Keratinocyte (primary cell): ENCODE measurements around the gene STON2. TPM values are rescaled to one million over a fixed set of nuclear protein-coding genes. Genes with fewer than 3 reads are reported as not detected.

ENCODE experiments used
- DNase-seq: peaks from one replicate; pipeline ENCODE4 v3.0.0-alpha.2; 2011; ENCODE audit warnings: low read depth, missing footprints, low spot score
- FAIRE-seq: peaks from 2 replicates; lab custom pipeline; 2011; peaks lifted over from hg19 to GRCh38; lab: Jason Lieb, UNC
- H2AFZ ChIP-seq: 2 replicates; pipeline ENCODE4 v1.6.0; 2012; ENCODE audit warnings: low read length, control low read depth, inconsistent platforms; ENCODE audit not compliant: control insufficient read depth
- H3K27ac ChIP-seq: 2 replicates; pipeline ENCODE4 v1.5.1; 2011; ENCODE audit warnings: low read length; ENCODE audit not compliant: control insufficient read depth, insufficient read depth
- H3K27me3 ChIP-seq: 3 replicates; pipeline ENCODE4 v1.6.0; 2011; ENCODE audit warnings: low read length; ENCODE audit not compliant: control insufficient read depth, insufficient read depth; ENCODE audit errors: extremely low read depth
- H3K36me3 ChIP-seq, 2 experiments: 2 replicates in 1 of 2; 3 replicates in 1 of 2; pipeline ENCODE4 v1.5.1; 2011; ENCODE audit warnings: low read length in 2 of 2, mild to moderate bottlenecking in 1 of 2; ENCODE audit not compliant: control insufficient read depth in 2 of 2, insufficient read depth in 2 of 2; ENCODE audit errors: extremely low read depth in 1 of 2
- H3K4me1 ChIP-seq: 3 replicates; pipeline ENCODE4 v1.5.1; 2011; ENCODE audit warnings: low read length; ENCODE audit not compliant: control insufficient read depth, insufficient read depth; ENCODE audit errors: extremely low read depth
- H3K4me2 ChIP-seq: 3 replicates; pipeline ENCODE4 v1.6.0; 2011; ENCODE audit warnings: low read depth, low read length; ENCODE audit not compliant: control insufficient read depth, insufficient read depth; ENCODE audit errors: extremely low read depth
- H3K4me3 ChIP-seq, 3 experiments: fragments of 200-600 bp in 1 of 3; sonication (generic) in 1 of 3; 2 replicates in 2 of 3; 3 replicates in 1 of 3; pipeline ENCODE4 v1.5.1; 2011 to 2016; ENCODE audit warnings: low read length in 3 of 3, mild to moderate bottlenecking in 3 of 3, control low read depth in 2 of 3, inconsistent platforms in 1 of 3, low read depth in 1 of 3, mixed read lengths in 1 of 3, mixed run types in 1 of 3, moderate library complexity in 1 of 3; ENCODE audit not compliant: control insufficient read depth in 2 of 3, insufficient read depth in 2 of 3; ENCODE audit errors: extremely low read depth in 1 of 3
- H3K79me2 ChIP-seq: 2 replicates; pipeline ENCODE4 v1.6.0; 2012; ENCODE audit warnings: low read length; ENCODE audit not compliant: control insufficient read depth, insufficient read depth
- H3K9ac ChIP-seq: 3 replicates; pipeline ENCODE4 v1.6.0; 2011; ENCODE audit warnings: low read length; ENCODE audit not compliant: control insufficient read depth, insufficient read depth; ENCODE audit errors: extremely low read depth
- H3K9me1 ChIP-seq: 3 replicates; pipeline ENCODE4 v1.6.0; 2011; ENCODE audit warnings: low read length; ENCODE audit not compliant: control insufficient read depth, insufficient read depth; ENCODE audit errors: extremely low read depth
- H3K9me3 ChIP-seq: 2 replicates; pipeline ENCODE4 v1.5.1; 2012; ENCODE audit warnings: low read depth, low read length; ENCODE audit not compliant: control insufficient read depth
- H4K20me1 ChIP-seq: 3 replicates; pipeline ENCODE4 v1.6.0; 2011; ENCODE audit warnings: low read length; ENCODE audit not compliant: control insufficient read depth, insufficient read depth; ENCODE audit errors: extremely low read depth
- CTCF ChIP-seq, 3 experiments: IDR thresholded peaks in 1 of 3; conservative IDR thresholded peaks in 1 of 3; optimal IDR thresholded peaks in 1 of 3; 2 replicates in 2 of 3; 3 replicates in 1 of 3; pipeline versions ENCODE3 to v1.5.1; 2011; ENCODE audit warnings: low read length in 3 of 3, mild to moderate bottlenecking in 3 of 3, moderate library complexity in 2 of 3, control low read depth in 1 of 3, inconsistent platforms in 1 of 3; ENCODE audit not compliant: insufficient read depth in 2 of 3; ENCODE audit errors: extremely low read depth in 1 of 3
- EZH2 ChIP-seq: IDR thresholded peaks from one replicate; pipeline ENCODE4 v1.6.1; 2012; ENCODE audit warnings: inconsistent platforms, mild to moderate bottlenecking, low read length, moderate library complexity
- dilution Hi-C: fragments of 300-500 bp; cut with MboI; formaldehyde crosslinking; loops from one replicate; pipeline ENCODE4 v1.7.0; 2020; ENCODE audit warnings: low sequenced_read_pairs; ENCODE audit not compliant: extremely low pct_ligation_motif_present
- polyA plus RNA-seq, 5 experiments: library from polyadenylated mRNA; depleted of rRNA in 3 of 5; stranded (reverse) in 3 of 5; stranded (forward) in 1 of 5; unstranded in 1 of 5; fragments of >200 nt; gene quantifications; 1 replicate in 1 of 5; 2 replicates in 3 of 5; 3 replicates in 1 of 5; pipeline versions ENCODE4 v1.2.1 to v1.2.3, GENCODE V29; 2011 to 2012; ENCODE audit warnings: missing spikeins in 2 of 5, low read depth in 1 of 5, low replicate concordance in 1 of 5

The STON2 gene
- polyA plus RNA-seq, 1 donor (not counting 4 experiments of a cell fraction or from before 2014, with no cell fraction given), result 82.3 TPM

DNA sequence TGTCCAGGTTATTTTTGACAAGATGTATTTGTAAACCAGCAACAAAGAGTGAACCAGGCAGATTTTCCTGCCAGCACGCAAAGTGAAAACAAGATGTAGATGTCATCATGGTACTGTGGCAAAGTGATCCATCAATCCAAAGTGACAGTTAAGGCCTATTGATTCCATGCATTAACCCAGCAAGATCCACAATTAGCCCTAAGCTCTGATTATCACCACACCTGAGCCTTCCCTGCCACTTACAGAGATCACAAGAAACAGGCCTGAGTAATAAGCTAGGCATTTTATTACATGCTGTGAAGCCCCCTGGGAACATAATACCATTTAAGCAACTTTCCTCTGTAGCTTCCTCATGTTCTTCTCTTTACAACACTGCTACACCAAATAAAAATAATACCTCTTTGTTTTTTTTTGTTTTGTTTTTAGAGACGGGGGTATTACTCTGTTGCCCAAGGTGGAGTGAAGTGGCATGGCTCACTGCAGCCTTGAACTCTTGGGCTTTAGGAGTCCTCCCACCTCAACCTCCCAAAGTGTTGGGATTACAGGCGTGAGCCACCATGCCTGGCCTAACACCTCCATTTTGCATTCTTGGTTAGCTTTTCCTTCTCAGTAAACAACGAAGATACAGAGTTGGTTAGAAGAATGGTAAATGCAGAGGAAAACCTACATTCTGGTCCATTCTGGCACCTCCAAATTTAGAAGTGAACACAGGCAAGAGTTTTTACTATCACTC, 85.5 kb downstream of the STON2 start:
- no peaks in the 10 kb centered on the region for H3K9me3 ChIP-seq
- peaks cover 3% of the 10 kb centered on the region for H3K9me1 ChIP-seq
- FAIRE-seq, result peak; percentile 55
- peak overlapping the region; percentile 91 for H3K27ac ChIP-seq
- H3K79me2 ChIP-seq, result peaks cover 76% of the 10 kb centered on the region
- no peak for DNase-seq
- peaks cover 59% of the 10 kb centered on the region for H3K4me1 ChIP-seq
- peaks cover 7 to 8% of the 10 kb centered on the region in 2 experiments for H3K36me3 ChIP-seq
- H3K9ac ChIP-seq, result peak overlapping the region; percentile 5
- dilution Hi-C loops, result no loop called here
- H4K20me1 ChIP-seq, result peaks cover 3% of the 10 kb centered on the region
- TF ChIP-seq CTCF (optimal IDR thresholded peaks at IDR 0.05 in 1 of 3, IDR thresholded peaks at IDR 0.05 in 1 of 3, conservative IDR thresholded peaks at IDR 0.05 in 1 of 3; ENCODE audit: extremely low read depth in 1 of 3, insufficient read depth in 2 of 3, low read length in 3 of 3), result no peak
- TF ChIP-seq EZH2, result no peak
- peak overlapping the region; percentile 89 for H3K4me2 ChIP-seq
- H3K27me3 ChIP-seq, result no peaks in the 10 kb centered on the region
- no peak overlapping the region for H3K4me3 ChIP-seq
- H2AFZ ChIP-seq, result no peak overlapping the region

- dilution Hi-C loops, result no loop called here
- Histone ChIP-seq H3K36me3 (peaks cover 7 to 8% of the 10 kb centered on the region in 2 experiments), H3K27ac (peak overlapping the region; percentile 91), H3K9me1 (peaks cover 3% of the 10 kb centered on the region), H3K4me1 (peaks cover 59% of the 10 kb centered on the region), H3K9ac (peak overlapping the region; percentile 60), H3K27me3 (no peaks in the 10 kb centered on the region), H2AFZ (no peak overlapping the region), H4K20me1 (peaks cover 1% of the 10 kb centered on the region), H3K4me3 (no peak overlapping the region), H3K9me3 (no peaks in the 10 kb centered on the region), H3K79me2 (peaks cover 75% of the 10 kb centered on the region), H3K4me2 (peak overlapping the region; percentile 89)
- FAIRE-seq (peak; percentile 95), DNase-seq (no peak)
- no peak for TF ChIP-seq CTCF (optimal IDR thresholded peaks at IDR 0.05 in 1 of 3, IDR thresholded peaks at IDR 0.05 in 1 of 3, conservative IDR thresholded peaks at IDR 0.05 in 1 of 3; ENCODE audit: extremely low read depth in 1 of 3, insufficient read depth in 2 of 3, low read length in 3 of 3)
- TF ChIP-seq EZH2, result no peak
Measured at GRCh38 chr14:81313775-81314429, 86.2 kb downstream of the STON2 start.
